HL-60 (cell line): ENCODE data around the gene FHIT.

Source experiments
- DNase-seq, 2 experiments: peaks; one replicate each; pipeline ENCODE4 v3.0.0-alpha.2; 2010 to 2020; ENCODE audit warnings: low read depth in 1 of 2, low spot score in 1 of 2
- H3K27ac ChIP-seq: fragments of 250-450 bp; sonication (Bioruptor Pico); replicated peaks from 2 replicates; pipeline ENCODE4 v1.5.1; 2020; ENCODE audit warnings: mild to moderate bottlenecking, moderate library complexity
- H3K27me3 ChIP-seq: fragments of 250-450 bp; sonication (Bioruptor Pico); 2 replicates; pipeline ENCODE4 v1.5.1; 2021; ENCODE audit warnings: mild to moderate bottlenecking, moderate library complexity; ENCODE audit not compliant: insufficient read depth, poor library complexity, severe bottlenecking
- H3K4me3 ChIP-seq: replicated peaks from 2 replicates; pipeline ENCODE4 v1.5.1; 2011; ENCODE audit warnings: mild to moderate bottlenecking, control low read depth, low read length; ENCODE audit not compliant: insufficient read depth
- GABPA ChIP-seq: IDR thresholded peaks from 2 replicates; pipeline ENCODE4 v1.6.1; 2012; ENCODE audit warnings: low read depth
- POLR2AphosphoS5 ChIP-seq: IDR thresholded peaks from 2 replicates; pipeline ENCODE4 v1.6.1; 2012; ENCODE audit warnings: low read depth
- SPI1 ChIP-seq: IDR thresholded peaks from 2 replicates; pipeline ENCODE4 v1.6.1; 2012; ENCODE audit warnings: low read depth, mild to moderate bottlenecking, borderline replicate concordance
- TF ChIP-seq, protein P1 (sequence below): IDR thresholded peaks from 2 replicates; pipeline ENCODE4 v1.6.1; 2012; ENCODE audit warnings: low read depth; ENCODE audit not compliant: insufficient replicate concordance
- TF ChIP-seq, protein P2 (sequence below): IDR thresholded peaks from one replicate; pipeline ENCODE4 v1.5.1; 2011; ENCODE audit warnings: low read length, control low read depth, inconsistent platforms; ENCODE audit not compliant: insufficient read depth

FHIT gene

DNA sequence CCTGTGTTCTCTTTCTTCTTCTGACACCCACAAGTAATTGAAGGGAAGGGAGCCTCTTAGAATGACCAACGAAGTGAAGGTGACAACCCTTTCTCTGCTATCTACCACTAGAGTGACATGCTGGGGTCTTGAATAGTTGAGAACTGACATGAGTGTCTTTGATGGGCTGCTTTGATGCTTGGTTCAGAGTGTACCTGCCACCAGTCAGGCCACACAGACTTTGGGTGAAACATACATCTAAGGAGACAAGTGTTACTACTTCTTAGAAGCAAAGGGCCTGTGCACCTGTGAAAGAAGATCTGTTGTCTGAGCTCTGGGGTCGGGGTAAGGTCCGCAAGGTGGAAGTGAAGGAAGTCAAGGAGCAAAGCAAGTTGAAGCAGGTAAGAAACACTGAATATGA is 1160.7 kb downstream of the FHIT start:
- H3K27me3 ChIP-seq = no peaks in the 10 kb centered on the region

DNA sequence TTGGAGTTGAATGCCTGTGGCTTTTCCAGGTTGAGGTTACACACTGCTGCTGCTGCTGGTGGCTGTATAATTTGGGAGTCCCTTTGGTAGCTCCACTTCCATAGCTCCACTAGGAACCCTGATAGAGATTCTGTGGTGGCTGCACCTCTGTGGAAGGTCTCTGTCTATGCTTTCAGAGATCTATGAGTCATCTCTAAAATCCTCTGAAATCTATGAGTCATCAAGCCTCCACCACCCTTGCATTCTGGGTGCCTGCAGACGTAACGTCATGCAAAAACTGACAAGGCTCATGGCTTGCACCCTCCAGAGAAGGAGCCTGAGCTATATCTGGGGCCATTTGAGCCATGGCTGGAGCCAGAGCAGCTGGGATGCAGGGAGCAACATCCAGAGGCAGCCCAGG is 1164.4 kb downstream of the FHIT start:
- Histone ChIP-seq H3K4me3 (no peak overlapping the region), H3K27me3 (no peaks in the 10 kb centered on the region), H3K27ac (no peak overlapping the region)
- TF ChIP-seq, protein P1, sequence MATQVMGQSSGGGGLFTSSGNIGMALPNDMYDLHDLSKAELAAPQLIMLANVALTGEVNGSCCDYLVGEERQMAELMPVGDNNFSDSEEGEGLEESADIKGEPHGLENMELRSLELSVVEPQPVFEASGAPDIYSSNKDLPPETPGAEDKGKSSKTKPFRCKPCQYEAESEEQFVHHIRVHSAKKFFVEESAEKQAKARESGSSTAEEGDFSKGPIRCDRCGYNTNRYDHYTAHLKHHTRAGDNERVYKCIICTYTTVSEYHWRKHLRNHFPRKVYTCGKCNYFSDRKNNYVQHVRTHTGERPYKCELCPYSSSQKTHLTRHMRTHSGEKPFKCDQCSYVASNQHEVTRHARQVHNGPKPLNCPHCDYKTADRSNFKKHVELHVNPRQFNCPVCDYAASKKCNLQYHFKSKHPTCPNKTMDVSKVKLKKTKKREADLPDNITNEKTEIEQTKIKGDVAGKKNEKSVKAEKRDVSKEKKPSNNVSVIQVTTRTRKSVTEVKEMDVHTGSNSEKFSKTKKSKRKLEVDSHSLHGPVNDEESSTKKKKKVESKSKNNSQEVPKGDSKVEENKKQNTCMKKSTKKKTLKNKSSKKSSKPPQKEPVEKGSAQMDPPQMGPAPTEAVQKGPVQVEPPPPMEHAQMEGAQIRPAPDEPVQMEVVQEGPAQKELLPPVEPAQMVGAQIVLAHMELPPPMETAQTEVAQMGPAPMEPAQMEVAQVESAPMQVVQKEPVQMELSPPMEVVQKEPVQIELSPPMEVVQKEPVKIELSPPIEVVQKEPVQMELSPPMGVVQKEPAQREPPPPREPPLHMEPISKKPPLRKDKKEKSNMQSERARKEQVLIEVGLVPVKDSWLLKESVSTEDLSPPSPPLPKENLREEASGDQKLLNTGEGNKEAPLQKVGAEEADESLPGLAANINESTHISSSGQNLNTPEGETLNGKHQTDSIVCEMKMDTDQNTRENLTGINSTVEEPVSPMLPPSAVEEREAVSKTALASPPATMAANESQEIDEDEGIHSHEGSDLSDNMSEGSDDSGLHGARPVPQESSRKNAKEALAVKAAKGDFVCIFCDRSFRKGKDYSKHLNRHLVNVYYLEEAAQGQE = no peak
- TF ChIP-seq GABPA = no peak
- no peak for TF ChIP-seq POLR2AphosphoS5
- TF ChIP-seq, protein P2, sequence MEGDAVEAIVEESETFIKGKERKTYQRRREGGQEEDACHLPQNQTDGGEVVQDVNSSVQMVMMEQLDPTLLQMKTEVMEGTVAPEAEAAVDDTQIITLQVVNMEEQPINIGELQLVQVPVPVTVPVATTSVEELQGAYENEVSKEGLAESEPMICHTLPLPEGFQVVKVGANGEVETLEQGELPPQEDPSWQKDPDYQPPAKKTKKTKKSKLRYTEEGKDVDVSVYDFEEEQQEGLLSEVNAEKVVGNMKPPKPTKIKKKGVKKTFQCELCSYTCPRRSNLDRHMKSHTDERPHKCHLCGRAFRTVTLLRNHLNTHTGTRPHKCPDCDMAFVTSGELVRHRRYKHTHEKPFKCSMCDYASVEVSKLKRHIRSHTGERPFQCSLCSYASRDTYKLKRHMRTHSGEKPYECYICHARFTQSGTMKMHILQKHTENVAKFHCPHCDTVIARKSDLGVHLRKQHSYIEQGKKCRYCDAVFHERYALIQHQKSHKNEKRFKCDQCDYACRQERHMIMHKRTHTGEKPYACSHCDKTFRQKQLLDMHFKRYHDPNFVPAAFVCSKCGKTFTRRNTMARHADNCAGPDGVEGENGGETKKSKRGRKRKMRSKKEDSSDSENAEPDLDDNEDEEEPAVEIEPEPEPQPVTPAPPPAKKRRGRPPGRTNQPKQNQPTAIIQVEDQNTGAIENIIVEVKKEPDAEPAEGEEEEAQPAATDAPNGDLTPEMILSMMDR = no peak
- TF ChIP-seq SPI1 = no peak
- peak; percentile 14 to 28 for DNase-seq

More for the DNA sequence above, 1160.7 kb downstream of the FHIT start:
- no peak overlapping the region for H3K4me3 ChIP-seq
- H3K27ac ChIP-seq = no peak overlapping the region
- no peak for DNase-seq
- no peak for TF ChIP-seq GABPA

DNA sequence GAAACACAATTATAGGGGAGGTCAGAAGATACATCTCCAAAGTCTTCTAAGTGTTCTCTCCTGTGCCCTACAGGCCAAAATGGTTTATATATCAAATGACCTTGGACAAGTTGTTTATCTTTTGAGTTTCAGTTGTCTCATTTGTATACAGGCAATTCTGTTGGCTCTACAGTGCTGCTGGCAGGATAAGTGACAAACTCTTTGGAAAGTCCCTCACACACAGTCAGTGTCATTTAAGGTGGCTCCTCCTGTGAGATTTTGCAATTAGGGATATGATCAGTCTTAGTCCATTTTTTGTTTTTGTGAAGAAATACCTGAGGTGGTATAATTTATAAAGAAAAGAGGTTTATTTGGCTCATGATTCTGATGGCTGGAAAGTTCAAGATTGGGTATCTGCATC is 1165.6 kb downstream of the FHIT start:
- H3K27ac ChIP-seq = no peak overlapping the region
- no peak overlapping the region for H3K4me3 ChIP-seq
- no peaks in the 10 kb centered on the region for H3K27me3 ChIP-seq
- no peak for DNase-seq
- TF ChIP-seq GABPA (no peak), POLR2AphosphoS5 (no peak), SPI1 (no peak)
- TF ChIP-seq, protein P2 = no peak
- TF ChIP-seq, protein P1 = no peak

DNA sequence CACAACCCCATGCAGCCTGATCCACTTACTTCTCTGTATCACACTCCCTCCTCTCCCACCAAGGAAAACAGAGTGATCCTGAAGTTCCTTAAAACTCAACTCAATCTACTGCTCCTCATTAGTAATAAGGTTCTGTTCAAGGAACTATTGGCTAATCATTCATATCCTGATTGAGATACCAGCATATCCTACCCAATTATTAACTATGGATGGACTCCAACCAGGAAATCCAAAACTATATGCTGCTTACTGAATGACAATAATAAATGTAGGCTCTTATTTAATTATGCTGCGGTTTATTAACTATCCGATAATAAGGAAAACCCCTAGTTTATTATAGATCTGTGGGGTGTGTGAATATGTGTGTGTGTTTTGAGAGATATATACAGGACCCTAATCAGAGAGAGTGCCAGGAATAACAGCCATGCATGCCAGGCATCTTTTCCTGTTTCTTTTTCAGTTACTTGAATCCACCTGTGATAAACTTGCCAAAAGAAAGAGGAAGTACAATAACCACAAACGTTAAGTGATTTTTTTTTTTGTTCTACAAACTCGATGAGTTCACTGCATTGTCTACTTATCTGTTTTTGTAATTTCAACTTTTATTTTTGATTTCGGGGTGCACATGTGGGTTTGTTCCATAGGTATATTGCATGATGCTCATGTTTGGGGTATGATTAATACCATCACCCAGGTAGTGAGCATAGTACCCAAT is 1169.7 kb downstream of the FHIT start:
- no peak overlapping the region for H3K27ac ChIP-seq
- TF ChIP-seq GABPA = no peak
- peak; percentile 71 for TF ChIP-seq SPI1
- TF ChIP-seq, protein P1 = no peak
- TF ChIP-seq, protein P2 = no peak
- TF ChIP-seq POLR2AphosphoS5 = no peak
- no peak overlapping the region for H3K4me3 ChIP-seq
- no peaks in the 10 kb centered on the region for H3K27me3 ChIP-seq
- DNase-seq = no peak
